HL-60 (cell line): Measurements from ENCODE around the gene SDCCAG8.

Source experiments
- DNase-seq, 2 experiments: peaks; one replicate each; pipeline ENCODE4 v3.0.0-alpha.2; 2010 to 2020; ENCODE audit warnings: low read depth in 1 of 2, low spot score in 1 of 2
- H3K27ac ChIP-seq: fragments of 250-450 bp; sonication (Bioruptor Pico); replicated peaks from 2 replicates; pipeline ENCODE4 v1.5.1; 2020; ENCODE audit warnings: mild to moderate bottlenecking, moderate library complexity
- H3K27me3 ChIP-seq: fragments of 250-450 bp; sonication (Bioruptor Pico); 2 replicates; pipeline ENCODE4 v1.5.1; 2021; ENCODE audit warnings: mild to moderate bottlenecking, moderate library complexity; ENCODE audit not compliant: insufficient read depth, poor library complexity, severe bottlenecking
- H3K4me3 ChIP-seq: replicated peaks from 2 replicates; pipeline ENCODE4 v1.5.1; 2011; ENCODE audit warnings: mild to moderate bottlenecking, control low read depth, low read length; ENCODE audit not compliant: insufficient read depth
- GABPA ChIP-seq: IDR thresholded peaks from 2 replicates; pipeline ENCODE4 v1.6.1; 2012; ENCODE audit warnings: low read depth
- POLR2AphosphoS5 ChIP-seq: IDR thresholded peaks from 2 replicates; pipeline ENCODE4 v1.6.1; 2012; ENCODE audit warnings: low read depth
- SPI1 ChIP-seq: IDR thresholded peaks from 2 replicates; pipeline ENCODE4 v1.6.1; 2012; ENCODE audit warnings: low read depth, mild to moderate bottlenecking, borderline replicate concordance
- TF ChIP-seq, protein P1 (sequence below): IDR thresholded peaks from one replicate; pipeline ENCODE4 v1.5.1; 2011; ENCODE audit warnings: low read length, control low read depth, inconsistent platforms; ENCODE audit not compliant: insufficient read depth
- TF ChIP-seq, protein P2 (sequence below): IDR thresholded peaks from 2 replicates; pipeline ENCODE4 v1.6.1; 2012; ENCODE audit warnings: low read depth; ENCODE audit not compliant: insufficient replicate concordance

The SDCCAG8 gene

GRCh38 chr1:243513726-243514491 lies 258.1 kb downstream of the SDCCAG8 start:
- no peaks in the 10 kb centered on the region for H3K27me3 ChIP-seq
- TF ChIP-seq, protein P1, sequence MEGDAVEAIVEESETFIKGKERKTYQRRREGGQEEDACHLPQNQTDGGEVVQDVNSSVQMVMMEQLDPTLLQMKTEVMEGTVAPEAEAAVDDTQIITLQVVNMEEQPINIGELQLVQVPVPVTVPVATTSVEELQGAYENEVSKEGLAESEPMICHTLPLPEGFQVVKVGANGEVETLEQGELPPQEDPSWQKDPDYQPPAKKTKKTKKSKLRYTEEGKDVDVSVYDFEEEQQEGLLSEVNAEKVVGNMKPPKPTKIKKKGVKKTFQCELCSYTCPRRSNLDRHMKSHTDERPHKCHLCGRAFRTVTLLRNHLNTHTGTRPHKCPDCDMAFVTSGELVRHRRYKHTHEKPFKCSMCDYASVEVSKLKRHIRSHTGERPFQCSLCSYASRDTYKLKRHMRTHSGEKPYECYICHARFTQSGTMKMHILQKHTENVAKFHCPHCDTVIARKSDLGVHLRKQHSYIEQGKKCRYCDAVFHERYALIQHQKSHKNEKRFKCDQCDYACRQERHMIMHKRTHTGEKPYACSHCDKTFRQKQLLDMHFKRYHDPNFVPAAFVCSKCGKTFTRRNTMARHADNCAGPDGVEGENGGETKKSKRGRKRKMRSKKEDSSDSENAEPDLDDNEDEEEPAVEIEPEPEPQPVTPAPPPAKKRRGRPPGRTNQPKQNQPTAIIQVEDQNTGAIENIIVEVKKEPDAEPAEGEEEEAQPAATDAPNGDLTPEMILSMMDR, result no peak
- TF ChIP-seq, protein P2, sequence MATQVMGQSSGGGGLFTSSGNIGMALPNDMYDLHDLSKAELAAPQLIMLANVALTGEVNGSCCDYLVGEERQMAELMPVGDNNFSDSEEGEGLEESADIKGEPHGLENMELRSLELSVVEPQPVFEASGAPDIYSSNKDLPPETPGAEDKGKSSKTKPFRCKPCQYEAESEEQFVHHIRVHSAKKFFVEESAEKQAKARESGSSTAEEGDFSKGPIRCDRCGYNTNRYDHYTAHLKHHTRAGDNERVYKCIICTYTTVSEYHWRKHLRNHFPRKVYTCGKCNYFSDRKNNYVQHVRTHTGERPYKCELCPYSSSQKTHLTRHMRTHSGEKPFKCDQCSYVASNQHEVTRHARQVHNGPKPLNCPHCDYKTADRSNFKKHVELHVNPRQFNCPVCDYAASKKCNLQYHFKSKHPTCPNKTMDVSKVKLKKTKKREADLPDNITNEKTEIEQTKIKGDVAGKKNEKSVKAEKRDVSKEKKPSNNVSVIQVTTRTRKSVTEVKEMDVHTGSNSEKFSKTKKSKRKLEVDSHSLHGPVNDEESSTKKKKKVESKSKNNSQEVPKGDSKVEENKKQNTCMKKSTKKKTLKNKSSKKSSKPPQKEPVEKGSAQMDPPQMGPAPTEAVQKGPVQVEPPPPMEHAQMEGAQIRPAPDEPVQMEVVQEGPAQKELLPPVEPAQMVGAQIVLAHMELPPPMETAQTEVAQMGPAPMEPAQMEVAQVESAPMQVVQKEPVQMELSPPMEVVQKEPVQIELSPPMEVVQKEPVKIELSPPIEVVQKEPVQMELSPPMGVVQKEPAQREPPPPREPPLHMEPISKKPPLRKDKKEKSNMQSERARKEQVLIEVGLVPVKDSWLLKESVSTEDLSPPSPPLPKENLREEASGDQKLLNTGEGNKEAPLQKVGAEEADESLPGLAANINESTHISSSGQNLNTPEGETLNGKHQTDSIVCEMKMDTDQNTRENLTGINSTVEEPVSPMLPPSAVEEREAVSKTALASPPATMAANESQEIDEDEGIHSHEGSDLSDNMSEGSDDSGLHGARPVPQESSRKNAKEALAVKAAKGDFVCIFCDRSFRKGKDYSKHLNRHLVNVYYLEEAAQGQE, result no peak
- no peak for TF ChIP-seq POLR2AphosphoS5
- DNase-seq, result no peak
- no peak overlapping the region for H3K27ac ChIP-seq
- no peak overlapping the region for H3K4me3 ChIP-seq

DNA sequence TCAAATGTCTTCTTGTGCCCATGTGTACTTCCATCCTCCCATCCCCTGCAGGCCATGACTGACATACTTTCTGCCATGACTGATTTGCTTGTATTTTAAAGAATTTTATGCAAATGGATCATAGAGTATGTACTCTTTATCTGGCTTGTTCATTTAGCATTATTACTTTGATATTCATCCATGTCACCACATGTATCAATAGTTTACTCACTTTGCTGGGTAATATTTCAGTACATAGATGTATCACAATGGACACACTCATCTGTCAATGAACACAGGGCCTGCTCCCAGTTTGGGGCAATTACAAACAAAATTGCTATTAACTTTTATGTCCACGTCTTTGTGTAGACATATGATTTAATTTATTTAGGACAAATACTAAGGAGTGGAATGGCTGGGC lies 259.1 kb downstream of the SDCCAG8 start:
- TF ChIP-seq GABPA (no peak), POLR2AphosphoS5 (no peak), SPI1 (no peak)
- TF ChIP-seq, protein P2, result no peak
- TF ChIP-seq, protein P1, result no peak
- no peak overlapping the region for H3K27ac ChIP-seq
- no peak for DNase-seq

DNA sequence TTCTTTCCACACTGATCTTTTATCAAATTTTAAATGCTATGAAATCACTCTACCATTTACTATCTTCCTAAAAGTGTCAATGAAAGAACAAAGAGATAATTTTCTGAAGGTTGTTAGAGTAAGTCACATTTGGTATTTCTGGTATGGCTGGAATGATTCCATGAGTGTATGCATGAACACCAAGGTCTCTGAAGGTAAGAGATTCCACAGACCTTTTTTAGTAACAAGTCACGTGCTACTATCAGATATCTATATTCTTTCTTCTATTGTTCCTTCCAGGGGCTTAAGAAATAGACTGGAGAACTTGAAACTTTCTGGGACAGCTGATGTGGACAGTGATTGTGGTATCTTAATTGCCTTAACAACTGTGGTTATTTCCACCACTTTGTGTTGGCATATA lies 265.0 kb downstream of the SDCCAG8 start:
- TF ChIP-seq SPI1 (no peak), GABPA (no peak), POLR2AphosphoS5 (no peak)
- TF ChIP-seq, protein P2, result no peak
- TF ChIP-seq, protein P1, result no peak
- DNase-seq, result no peak

More for the DNA sequence above, 259.1 kb downstream of the SDCCAG8 start:
- Histone ChIP-seq H3K4me3 (no peak overlapping the region), H3K27me3 (no peaks in the 10 kb centered on the region)

More for the DNA sequence above, 265.0 kb downstream of the SDCCAG8 start:
- Histone ChIP-seq H3K27me3 (no peaks in the 10 kb centered on the region), H3K4me3 (no peak overlapping the region), H3K27ac (no peak overlapping the region)
